BLaER1 (cell line): ENCODE results near the gene GFPT2.
"Not testable (repeated sequence)": the region's sequence is repeated elsewhere in the genome, so short reads cannot be mapped to it uniquely, and the experiment has no call there.

Experiments
- H3K27ac ChIP-seq: shearing (Covaris generic); formaldehyde crosslinking; 2 replicates; pipeline ENCODE4 v1.8.1; 2022
- H3K27me3 ChIP-seq: shearing (Covaris generic); formaldehyde crosslinking; 2 replicates; pipeline ENCODE4 v1.8.1; 2022
- H3K36me3 ChIP-seq: shearing (Covaris generic); formaldehyde crosslinking; 2 replicates; pipeline ENCODE4 v1.8.1; 2022
- H3K4me1 ChIP-seq: shearing (Covaris generic); formaldehyde crosslinking; 2 replicates; pipeline ENCODE4 v1.8.1; 2022
- H3K4me2 ChIP-seq: shearing (Covaris generic); formaldehyde crosslinking; 2 replicates; pipeline ENCODE4 v1.8.1; 2022
- H3K4me3 ChIP-seq: shearing (Covaris generic); formaldehyde crosslinking; 2 replicates; pipeline ENCODE4 v1.8.1; 2022
- H3K9ac ChIP-seq: shearing (Covaris generic); formaldehyde crosslinking; 2 replicates; pipeline ENCODE4 v1.8.1; 2022
- H3K9me3 ChIP-seq: shearing (Covaris generic); formaldehyde crosslinking; 2 replicates; pipeline ENCODE4 v1.8.1; 2022
- H4K20me1 ChIP-seq: shearing (Covaris generic); formaldehyde crosslinking; 2 replicates; pipeline ENCODE4 v1.8.1; 2022
- Cebpa-rat ChIP-seq: shearing (Covaris generic); IDR thresholded peaks from 2 replicates; pipeline ENCODE4 v1.8.1; 2022

The GFPT2 gene

DNA sequence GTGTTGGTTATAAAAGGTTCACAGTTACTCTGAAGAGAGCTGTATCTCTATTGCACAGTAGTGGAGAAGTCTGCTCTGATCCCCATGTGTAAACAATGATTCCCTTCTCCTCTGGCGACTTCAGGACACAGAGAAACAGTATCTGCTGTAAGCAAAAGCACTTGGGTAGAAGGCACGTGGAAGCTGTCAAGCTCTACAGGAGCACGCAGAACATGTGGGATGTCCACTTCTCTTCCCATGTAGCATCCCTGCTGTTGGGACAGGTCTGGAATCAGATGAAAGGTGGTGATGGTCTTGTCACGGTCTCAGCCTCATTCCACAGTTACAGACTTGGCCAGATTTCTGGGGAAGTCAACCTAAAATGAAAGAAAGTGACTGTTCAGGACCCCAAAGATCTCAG lies 51.9 kb downstream of the GFPT2 start:
- no peak overlapping the region for H3K4me3 ChIP-seq
- H3K4me2 ChIP-seq: no peak overlapping the region
- H3K36me3 ChIP-seq: no peaks in the 10 kb centered on the region
- no peaks in the 10 kb centered on the region for H4K20me1 ChIP-seq
- no peak overlapping the region for H3K27ac ChIP-seq
- peaks cover 9% of the 10 kb centered on the region; the same call in 1 of the 2 replicates for H3K4me1 ChIP-seq
- no peaks in the 10 kb centered on the region for H3K27me3 ChIP-seq
- TF ChIP-seq Cebpa-rat: no peak
- no peak overlapping the region for H3K9ac ChIP-seq
- no peaks in the 10 kb centered on the region for H3K9me3 ChIP-seq

GRCh38 chr5:180299526-180299925 lies 53.6 kb downstream of the GFPT2 start:
- H3K9ac ChIP-seq: no peak overlapping the region
- H3K4me1 ChIP-seq: peaks cover 23% of the 10 kb centered on the region; the same call in 1 of the 2 replicates
- H3K36me3 ChIP-seq: 0 out of 2 replicates have a peak, but pooled peaks cover 8% of the 10 kb centered on the region
- no peak overlapping the region for H3K4me2 ChIP-seq
- TF ChIP-seq Cebpa-rat: no peak
- H4K20me1 ChIP-seq: no peaks in the 10 kb centered on the region
- no peaks in the 10 kb centered on the region for H3K9me3 ChIP-seq
- no peaks in the 10 kb centered on the region for H3K27me3 ChIP-seq
- H3K27ac ChIP-seq: no peak overlapping the region
- no peak overlapping the region for H3K4me3 ChIP-seq

GRCh38 chr5:180299014-180299413 lies 54.1 kb downstream of the GFPT2 start:
- not testable (repeated sequence) for H3K36me3 ChIP-seq, H3K27me3 ChIP-seq, H3K4me2 ChIP-seq, H3K9ac ChIP-seq, H4K20me1 ChIP-seq, H3K4me3 ChIP-seq, H3K27ac ChIP-seq, H3K9me3 ChIP-seq
- H3K4me1 ChIP-seq: peaks cover 26% of the 10 kb centered on the region; the same call in 1 of the 2 replicates

GRCh38 chr5:180297587-180298282 lies 55.4 kb downstream of the GFPT2 start:
- Histone ChIP-seq H3K4me3 (no peak overlapping the region), H3K4me1 (peaks cover 34% of the 10 kb centered on the region), H3K4me2 (no peak overlapping the region), H3K36me3 (0 out of 2 replicates have a peak, but pooled peaks cover 8% of the 10 kb centered on the region), H3K9me3 (no peaks in the 10 kb centered on the region), H3K9ac (no peak overlapping the region), H3K27me3 (no peaks in the 10 kb centered on the region), H3K27ac (no peak overlapping the region), H4K20me1 (peaks cover 9% of the 10 kb centered on the region; the same call in 1 of the 2 replicates)
- no peak for TF ChIP-seq Cebpa-rat

DNA sequence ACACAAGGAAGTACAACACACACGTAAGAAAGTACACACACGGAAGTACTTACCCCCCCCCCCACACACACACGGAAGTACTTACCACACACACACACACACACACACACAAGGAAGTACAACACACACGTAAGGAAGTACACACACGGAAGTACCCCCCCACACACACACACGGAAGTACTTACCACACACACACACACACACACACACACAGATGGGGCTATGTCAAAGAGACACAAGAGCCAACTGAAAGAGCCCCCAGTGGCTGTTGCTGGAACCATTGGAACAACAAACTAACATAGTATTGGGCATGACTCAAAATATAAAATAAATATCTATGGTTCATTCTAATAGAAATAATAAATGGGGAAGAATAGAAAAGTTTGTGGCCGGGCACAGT lies 56.4 kb downstream of the GFPT2 start:
- Histone ChIP-seq H3K9ac (no peak overlapping the region), H3K4me3 (no peak overlapping the region), H3K4me1 (peaks cover 34% of the 10 kb centered on the region), H3K4me2 (no peak overlapping the region), H3K9me3 (no peaks in the 10 kb centered on the region), H3K27ac (no peak overlapping the region), H3K27me3 (no peaks in the 10 kb centered on the region), H3K36me3 (0 out of 2 replicates have a peak, but pooled peaks cover 8% of the 10 kb centered on the region), H4K20me1 (peaks cover 9% of the 10 kb centered on the region; the same call in 1 of the 2 replicates)
- no peak for TF ChIP-seq Cebpa-rat

DNA sequence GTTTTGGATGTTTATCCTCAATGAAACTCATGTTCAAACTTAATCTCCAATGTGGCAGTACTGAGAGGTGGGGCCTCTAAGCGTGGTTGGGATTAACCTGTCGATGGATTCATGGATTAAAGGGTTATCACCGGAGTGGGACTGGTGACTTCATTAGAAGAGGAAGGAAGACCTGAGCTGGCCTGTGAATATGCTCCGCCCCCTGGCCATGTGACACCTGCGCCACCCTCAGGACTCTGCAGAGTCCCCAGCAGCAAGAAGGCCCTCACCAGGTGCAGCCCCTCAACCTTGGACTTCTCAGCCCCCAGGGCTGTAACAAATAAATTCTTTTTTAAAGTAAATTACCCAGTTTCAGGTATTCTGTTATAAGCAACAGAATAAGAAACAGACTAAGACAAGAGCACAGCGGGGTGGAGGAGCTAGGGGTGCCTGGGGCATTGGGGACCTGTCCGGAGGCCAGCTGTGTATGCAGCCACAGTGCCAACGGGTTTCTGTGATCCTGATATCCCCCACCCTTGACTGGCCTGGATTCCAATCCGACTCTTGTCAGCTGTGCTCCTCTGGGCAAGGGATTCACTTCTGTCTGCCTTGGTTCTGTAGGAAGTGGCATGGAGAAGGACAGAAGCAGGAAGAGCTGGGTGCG lies 58.1 kb downstream of the GFPT2 start:
- no peak for TF ChIP-seq Cebpa-rat
- no peaks in the 10 kb centered on the region for H3K9me3 ChIP-seq
- H3K4me3 ChIP-seq: no peak overlapping the region
- peaks cover 20% of the 10 kb centered on the region for H4K20me1 ChIP-seq
- 0 out of 2 replicates have a peak overlapping the region, but pooled peaks have one; percentile 35 for H3K27ac ChIP-seq
- no peaks in the 10 kb centered on the region for H3K27me3 ChIP-seq
- H3K9ac ChIP-seq: no peak overlapping the region
- H3K4me2 ChIP-seq: no peak overlapping the region
- H3K4me1 ChIP-seq: peaks cover 45% of the 10 kb centered on the region
- 0 out of 2 replicates have a peak, but pooled peaks cover 8% of the 10 kb centered on the region for H3K36me3 ChIP-seq

- Histone ChIP-seq H3K27ac (0 out of 2 replicates have a peak overlapping the region, but pooled peaks have one; percentile 35), H3K36me3 (0 out of 2 replicates have a peak, but pooled peaks cover 8% of the 10 kb centered on the region), H4K20me1 (peaks cover 26% of the 10 kb centered on the region), H3K27me3 (no peaks in the 10 kb centered on the region), H3K4me2 (no peak overlapping the region), H3K9ac (no peak overlapping the region), H3K9me3 (no peaks in the 10 kb centered on the region), H3K4me1 (peaks cover 51% of the 10 kb centered on the region), H3K4me3 (no peak overlapping the region)
- no peak for TF ChIP-seq Cebpa-rat
Measured at GRCh38 chr5:180294411-180294810, 58.7 kb downstream of the GFPT2 start.

DNA sequence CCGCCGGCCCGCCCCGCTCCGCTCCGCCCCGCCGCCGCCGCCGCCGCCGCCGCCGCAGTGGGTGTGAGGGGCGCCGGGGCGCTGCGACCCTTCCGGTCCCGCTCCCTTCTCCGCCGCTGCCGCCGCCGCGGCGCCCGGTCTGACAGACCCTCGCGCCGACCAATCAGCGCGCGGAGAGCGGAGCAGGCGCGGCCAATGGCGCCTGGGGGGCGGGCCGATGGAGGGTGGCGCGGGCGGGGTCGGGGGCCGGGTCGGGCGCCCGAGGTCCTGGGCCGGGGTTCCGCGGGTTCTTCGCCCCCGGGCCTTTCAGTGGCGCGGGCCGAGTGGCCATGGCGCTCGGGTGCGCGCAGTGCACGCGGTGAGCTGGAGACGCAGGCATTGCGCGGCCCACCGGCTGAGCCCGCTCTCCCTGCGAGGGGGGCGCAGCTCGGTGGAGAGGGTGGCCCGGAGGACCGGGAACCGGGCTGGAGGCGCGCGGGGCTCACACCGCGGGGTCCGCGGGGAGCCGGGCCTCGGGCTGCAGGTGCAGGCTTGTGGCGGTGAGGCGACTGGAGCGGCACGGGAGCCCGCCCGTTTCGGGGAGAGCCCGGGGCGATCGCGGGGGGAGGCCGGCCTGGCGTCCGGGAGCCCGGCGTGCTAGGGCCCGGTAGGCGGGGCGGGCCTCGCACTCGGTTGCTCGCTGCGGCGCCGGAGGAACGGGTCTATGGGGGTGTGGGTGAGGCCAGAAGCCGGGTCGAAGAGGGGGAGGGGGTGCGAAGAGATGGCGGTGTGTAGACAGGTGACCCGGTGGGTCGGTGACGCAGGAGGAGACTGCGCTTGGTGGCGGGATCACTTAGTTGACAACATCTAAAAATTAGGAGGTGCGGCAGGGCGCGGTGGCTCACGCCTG lies 60.9 kb downstream of the GFPT2 start, which contains the start of gene MAPK9:
Gene MAPK9, minus strand, starts transcription at position 141 of the 889 bp plus-strand sequence. CDS start 11,522 bp downstream, outside the sequence.
- H3K9me3 ChIP-seq: no peaks in the 10 kb centered on the region
- H4K20me1 ChIP-seq: peaks cover 48% of the 10 kb centered on the region
- no peak for TF ChIP-seq Cebpa-rat
- H3K27me3 ChIP-seq: no peaks in the 10 kb centered on the region
- H3K36me3 ChIP-seq: peaks cover 16% of the 10 kb centered on the region
- H3K4me2 ChIP-seq: peak within 1 kb of the TSS; percentile 94
- H3K4me1 ChIP-seq: peaks cover 57% of the 10 kb centered on the region
- peak within 1 kb of the TSS; percentile 90 for H3K27ac ChIP-seq
- H3K4me3 ChIP-seq: peak within 1 kb of the TSS; percentile 96
- H3K9ac ChIP-seq: peak within 1 kb of the TSS; percentile 86

DNA sequence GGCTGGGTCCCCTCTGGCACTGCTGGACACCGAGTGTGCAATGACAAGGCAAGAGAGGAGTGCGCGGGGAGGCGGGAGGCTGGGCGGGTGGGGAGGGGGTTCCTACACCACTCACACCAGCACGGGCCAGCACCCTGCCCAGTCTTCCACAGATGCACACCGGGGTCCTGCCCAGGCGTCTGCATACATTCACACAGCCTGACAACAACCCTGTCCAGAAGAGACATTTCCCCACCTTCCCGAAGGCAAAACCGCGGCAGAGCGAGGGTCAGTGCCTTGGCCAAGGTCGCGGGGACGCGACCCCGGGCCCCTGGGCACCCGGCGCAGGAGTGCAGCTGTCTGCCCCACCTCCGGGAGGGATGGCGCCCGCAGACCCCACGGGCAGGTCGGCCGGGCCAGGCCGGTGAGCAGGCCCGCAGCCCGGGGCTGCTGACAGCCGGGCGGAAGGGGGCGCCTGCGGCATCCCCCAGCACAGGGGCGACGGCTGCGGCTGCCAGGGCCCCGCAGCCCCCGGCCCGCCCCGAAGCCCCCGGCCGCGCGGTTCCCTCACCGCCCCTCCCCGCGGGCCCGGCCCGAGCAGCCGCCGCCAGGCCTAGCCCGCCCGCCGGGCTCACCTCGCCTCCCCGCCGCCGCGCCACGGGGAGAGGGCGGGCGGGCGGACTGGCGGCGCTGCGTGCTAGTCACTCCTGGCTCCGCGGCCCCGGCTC lies 61.7 kb downstream of the GFPT2 start:
- peak overlapping the region; percentile 90 for H3K27ac ChIP-seq
- peaks cover 56% of the 10 kb centered on the region for H4K20me1 ChIP-seq
- peak overlapping the region; percentile 94 for H3K4me2 ChIP-seq
- no peak for TF ChIP-seq Cebpa-rat
- H3K36me3 ChIP-seq: peaks cover 24% of the 10 kb centered on the region
- peak overlapping the region; percentile 96 for H3K4me3 ChIP-seq
- peak overlapping the region; percentile 86 for H3K9ac ChIP-seq
- no peaks in the 10 kb centered on the region for H3K27me3 ChIP-seq
- 0 out of 2 replicates have a peak, but pooled peaks cover 4% of the 10 kb centered on the region for H3K9me3 ChIP-seq
- peaks cover 49% of the 10 kb centered on the region for H3K4me1 ChIP-seq
